Uterus (tissue), 2 donors: ENCODE data around the gene RBM24.

Source experiments
- CTCF ChIP-seq, 4 experiments: fragments of 200-600 bp in 2 of 4; fragments of 450-650 bp in 2 of 4; sonication (generic) in 2 of 4; IDR thresholded peaks; one replicate each; pipeline ENCODE4 v1.5.1; 2016 to 2019; ENCODE audit warnings: antibody characterized with exemption in 4 of 4, mild to moderate bottlenecking in 2 of 4, moderate library complexity in 1 of 4
- POLR2A ChIP-seq, 2 donors: fragments of 450-650 bp; IDR thresholded peaks; one replicate each; pipeline ENCODE4 v1.6.1; 2016; ENCODE audit warnings: antibody characterized with exemption in 2 of 2, mild to moderate bottlenecking in 1 of 2, moderate library complexity in 1 of 2

GRCh38 chr6:17267566-17267965 lies 13.6 kb upstream of the RBM24 start:
- TF ChIP-seq CTCF (IDR thresholded peaks at IDR 0.05) (no peak), POLR2A (IDR thresholded peaks at IDR 0.05) (no peak)
